Measurements from ENCODE around the gene DSC1. TPM values are rescaled to one million over a fixed set of nuclear protein-coding genes. Genes with fewer than 3 reads are reported as not detected.

Gene DSC1
- total and polyA plus RNA-seq, 8 donors: 0.03 TPM; not detected in 7

GRCh38 chr18:31101183-31102024 lies 61.3 kb downstream of the DSC1 start:
- DNase-seq: peak; percentile 75 to 91
- TF ChIP-seq POLR2AphosphoS5 (IDR thresholded peaks at IDR 0.05): peak in 2 of 3 donors; percentile 10 to 45
- no peak for TF ChIP-seq POLR2A (IDR thresholded peaks at IDR 0.05)
- Histone ChIP-seq H3K9me3 (no peaks in the 10 kb centered on the region), H3K27ac (peak overlapping the region; percentile 78 to 88 (median 82)), H3K4me3 (peak overlapping the region; percentile 50 to 62 (median 58)), H3K36me3 (no peaks in the 10 kb centered on the region), H3K27me3 (peaks cover 0 to 33% (median 0%) of the 10 kb centered on the region in 3 donors), H3K4me1 (peaks cover 5 to 26% (median 17%) of the 10 kb centered on the region in 4 donors)
- WGBS, 5 donors: 0 to 3% (median 1%) methylated on average over 33 to 72 of the region's 72 CpGs
- intact Hi-C loops (cut with DNase I; ENCODE audit: low total_unique reads): no loop called here

- intact Hi-C loops (cut with DNase I; ENCODE audit: low total_unique reads): no loop called here
- no peak for TF ChIP-seq CTCF (IDR thresholded peaks at IDR 0.05)
- no peak for TF ChIP-seq EP300 (IDR thresholded peaks at IDR 0.05)
- TF ChIP-seq POLR2AphosphoS5 (IDR thresholded peaks at IDR 0.05): no peak
- Histone ChIP-seq H3K36me3 (no peaks in the 10 kb centered on the region), H3K4me3 (peak overlapping the region; percentile 50 to 62 (median 58)), H3K9me3 (no peaks in the 10 kb centered on the region), H3K27ac (peak overlapping the region; percentile 78 to 88 (median 82)), H3K27me3 (peaks cover 0 to 33% (median 0%) of the 10 kb centered on the region in 3 donors), H3K4me1 (peaks cover 5 to 26% (median 17%) of the 10 kb centered on the region in 4 donors)
- DNase-seq: peak in 1 of 2 donors; percentile 58
- 10 to 18% (median 17%) methylated on average over 23 of the region's 23 CpGs for WGBS, 5 donors
Measured at GRCh38 chr18:31100436-31101182, 62.0 kb downstream of the DSC1 start.

GRCh38 chr18:31099450-31100230 lies 63.0 kb downstream of the DSC1 start:
- no peak overlapping the region for H3K27ac ChIP-seq
- intact Hi-C loops (cut with DNase I; ENCODE audit: low total_unique reads): no loop called here
- WGBS, 5 donors: 82 to 93% (median 90%) methylated on average over 10 of the region's 10 CpGs
- no peaks in the 10 kb centered on the region for H3K9me3 ChIP-seq
- TF ChIP-seq EP300 (IDR thresholded peaks at IDR 0.05) (no peak), POLR2A (IDR thresholded peaks at IDR 0.05) (no peak), POLR2AphosphoS5 (IDR thresholded peaks at IDR 0.05) (no peak), CTCF (IDR thresholded peaks at IDR 0.05) (no peak)
- DNase-seq: peak in 1 of 2 donors; percentile 16
- peaks cover 0 to 33% (median 0%) of the 10 kb centered on the region in 3 donors for H3K27me3 ChIP-seq
- H3K36me3 ChIP-seq: no peaks in the 10 kb centered on the region
- peak overlapping the region in 1 of 4 donors; percentile 62 for H3K4me3 ChIP-seq
- H3K4me1 ChIP-seq: peaks cover 5 to 26% (median 17%) of the 10 kb centered on the region in 4 donors

- Histone ChIP-seq H3K36me3 (no peaks in the 10 kb centered on the region), H3K27ac (no peak overlapping the region), H3K9me3 (no peaks in the 10 kb centered on the region), H3K4me3 (no peak overlapping the region), H3K4me1 (peaks cover 5 to 26% (median 17%) of the 10 kb centered on the region in 4 donors), H3K27me3 (peaks cover 0 to 33% (median 0%) of the 10 kb centered on the region in 3 donors)
- TF ChIP-seq EP300 (IDR thresholded peaks at IDR 0.05) (no peak), POLR2A (IDR thresholded peaks at IDR 0.05) (no peak), POLR2AphosphoS5 (IDR thresholded peaks at IDR 0.05) (no peak), CTCF (IDR thresholded peaks at IDR 0.05) (no peak)
- intact Hi-C loops (cut with DNase I; ENCODE audit: low total_unique reads): no loop called here
- DNase-seq: no peak
Measured at GRCh38 chr18:31098878-31099277, 63.8 kb downstream of the DSC1 start.

Data from stomach (tissue), 9 donors.